Mesodermal cell (in vitro differentiated cells): Measurements from ENCODE around the gene IDH2. TPM values are rescaled to one million over a fixed set of nuclear protein-coding genes. Genes with fewer than 3 reads are reported as not detected.
"Not testable (repeated sequence)": the region's sequence is repeated elsewhere in the genome, so short reads cannot be mapped to it uniquely, and the experiment has no call there.

ENCODE experiments used
- H3K27ac ChIP-seq: 2 replicates; pipeline ENCODE4 v1.7.0; 2013; ENCODE audit warnings: mild to moderate bottlenecking, low read depth, low read length, moderate library complexity; ENCODE audit not compliant: severe bottlenecking
- H3K36me3 ChIP-seq: 2 replicates; pipeline ENCODE4 v1.7.1; 2013; ENCODE audit warnings: mild to moderate bottlenecking, low read length, moderate library complexity; ENCODE audit not compliant: control insufficient read depth, insufficient read depth
- H3K4me1 ChIP-seq: one replicate; pipeline ENCODE4 v1.7.1; 2013; ENCODE audit warnings: mild to moderate bottlenecking, low read length; ENCODE audit not compliant: insufficient read depth, control insufficient read depth, poor library complexity, severe bottlenecking
- H3K4me3 ChIP-seq: 2 replicates; pipeline ENCODE4 v1.7.0; 2013; ENCODE audit warnings: low read length, control low read depth, mild to moderate bottlenecking; ENCODE audit not compliant: insufficient read depth, poor library complexity, severe bottlenecking; ENCODE audit errors: extremely low read depth
- H3K9me3 ChIP-seq: 2 replicates; pipeline ENCODE4 v1.7.1; 2013; ENCODE audit warnings: mild to moderate bottlenecking, low read length, moderate library complexity; ENCODE audit not compliant: control insufficient read depth
- WGBS, 2 experiments: methylation state at CpG; one replicate each; pipeline ENCODE4 v1.1.5; 2013; ENCODE audit warnings: missing lambda C conversion rate in 2 of 2; ENCODE audit not compliant: insufficient coverage in 2 of 2; 5-methylcytosine and 5-hydroxymethylcytosine counted together
- polyA plus RNA-seq, 2 experiments: library from polyadenylated mRNA; stranded (reverse); fragments of 50-300 nt; gene quantifications; one replicate each; pipeline ENCODE4 v1.2.3, GENCODE V29; 2013

Gene IDH2
- polyA plus RNA-seq (2013, experiment 1 of 2): 155 TPM
- 140 TPM for polyA plus RNA-seq (2013, experiment 2 of 2)

DNA sequence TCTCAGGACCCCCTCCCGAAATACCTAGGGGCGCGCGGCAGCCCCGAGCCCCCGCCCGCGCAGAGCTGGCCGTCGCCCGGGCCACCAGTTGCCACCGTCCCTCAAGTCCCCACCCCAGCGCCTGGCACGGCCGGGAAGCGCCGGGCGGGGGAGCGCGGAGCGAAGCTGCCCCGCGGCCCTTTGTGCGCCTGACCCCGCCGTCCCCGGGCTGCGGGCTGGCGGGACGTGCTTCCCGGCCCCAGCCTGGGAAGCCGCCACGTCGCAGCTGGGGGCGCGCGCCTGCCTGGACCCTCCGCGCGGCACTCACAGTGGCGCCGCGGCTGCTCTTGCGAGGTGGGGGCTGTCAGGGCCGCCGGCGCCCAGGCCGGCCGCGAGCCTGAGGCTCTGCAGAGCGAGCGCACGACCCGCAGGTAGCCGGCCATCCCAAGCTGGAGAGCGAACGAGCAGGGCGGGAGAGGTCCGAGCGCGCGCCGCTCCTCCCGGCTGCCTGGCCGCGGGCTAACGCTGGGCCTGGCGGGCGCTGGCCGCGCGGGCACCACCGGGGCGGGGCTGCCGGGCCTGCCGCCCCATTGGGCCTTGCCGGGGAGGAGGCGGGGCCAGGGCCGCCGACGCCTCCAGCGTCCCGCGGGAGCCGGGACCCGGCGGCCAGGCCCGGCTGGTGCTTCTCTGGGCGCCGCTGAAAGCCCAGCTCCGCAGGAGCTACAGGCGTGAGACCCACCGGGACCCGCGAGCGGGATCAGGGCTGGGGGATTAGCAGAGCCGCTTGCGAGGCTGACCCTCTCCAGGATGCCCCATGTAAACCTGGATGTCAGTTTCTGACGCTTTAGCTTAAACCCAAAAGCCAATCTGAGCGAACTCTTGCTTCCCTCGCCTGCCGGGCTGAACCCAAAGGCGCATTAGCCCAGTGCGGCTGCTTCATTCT, at the start of gene IDH2:
Gene IDH2, minus strand, starts transcription at position 500 of the 922 bp plus-strand sequence. Its CDS starts 78 bp downstream, at position 422.
- peaks cover 20% of the 10 kb centered on the region for H3K4me1 ChIP-seq
- 0 to 1% methylated on average over 81 to 82 of the region's 104 CpGs for WGBS, 2 experiments
- peak within 1 kb of the TSS; percentile 82 for H3K27ac ChIP-seq
- H3K36me3 ChIP-seq: peaks cover 8% of the 10 kb centered on the region
- H3K4me3 ChIP-seq: peak within 1 kb of the TSS; percentile 79
- no peaks in the 10 kb centered on the region for H3K9me3 ChIP-seq

DNA sequence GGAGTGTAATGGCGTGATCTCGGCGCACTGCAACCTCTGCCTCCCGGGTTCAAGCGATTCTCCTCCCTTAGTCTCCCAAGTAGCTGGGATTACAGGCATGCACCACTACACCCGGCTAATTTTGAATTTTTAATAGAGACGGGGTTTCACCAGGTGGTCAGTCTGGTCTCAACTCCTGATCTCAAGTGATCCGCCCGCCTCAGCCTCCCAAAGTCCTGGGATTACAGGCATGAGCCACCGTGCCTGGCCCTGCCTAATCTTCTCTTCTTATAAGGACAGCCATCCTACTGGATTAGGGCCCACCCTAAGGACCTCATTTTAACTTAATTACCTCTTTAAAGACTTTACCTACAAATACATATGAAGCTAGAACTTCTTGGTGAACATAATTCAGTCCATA, 48.3 kb upstream of the IDH2 start:
- H3K4me1 ChIP-seq: peaks cover 29% of the 10 kb centered on the region
- not testable (repeated sequence) for H3K27ac ChIP-seq, H3K36me3 ChIP-seq, H3K4me3 ChIP-seq, H3K9me3 ChIP-seq
- 88 to 94% methylated on average over 5 to 10 of the region's 10 CpGs for WGBS, 2 experiments

DNA sequence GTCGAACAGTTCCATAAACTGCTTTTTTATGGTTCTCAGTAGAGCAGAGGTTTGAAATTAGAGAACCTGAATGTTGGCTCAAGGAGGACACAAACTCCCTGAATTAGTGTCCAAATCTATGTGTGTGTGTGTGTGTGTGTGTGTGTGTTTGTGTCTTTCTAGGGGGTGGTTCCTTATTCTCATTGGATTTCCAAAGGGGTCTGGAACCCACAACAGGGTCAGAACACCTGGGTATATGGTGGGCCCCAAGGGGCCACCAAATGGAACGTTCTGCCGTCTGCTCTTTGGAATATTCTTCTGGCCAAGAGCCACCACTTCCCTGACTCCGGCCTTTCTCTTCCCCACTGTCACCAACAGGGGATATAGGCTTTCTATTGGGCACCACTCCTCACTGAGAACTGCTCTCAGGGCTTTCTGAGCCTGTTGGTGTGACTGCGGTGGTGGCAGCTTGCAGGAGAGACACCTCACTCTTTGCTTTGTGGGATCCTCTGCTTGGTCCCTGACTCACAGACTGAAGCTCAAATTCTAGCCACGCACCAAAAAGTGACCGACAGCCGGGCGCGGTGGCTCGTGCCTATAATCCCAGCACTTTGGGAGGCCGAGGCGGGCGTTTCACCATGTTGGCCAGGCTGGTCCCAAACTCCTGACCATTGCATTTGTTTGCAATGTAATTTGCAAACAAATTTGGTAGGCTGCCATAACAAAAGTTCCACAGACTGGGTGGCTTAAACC, 47.5 kb upstream of the IDH2 start:
- no peaks in the 10 kb centered on the region for H3K9me3 ChIP-seq
- H3K27ac ChIP-seq: peak overlapping the region; percentile 78
- peaks cover 25% of the 10 kb centered on the region for H3K4me1 ChIP-seq
- 90 to 97% methylated on average over 13 to 14 of the region's 14 CpGs for WGBS, 2 experiments
- no peaks in the 10 kb centered on the region for H3K36me3 ChIP-seq
- H3K4me3 ChIP-seq: no peak overlapping the region

DNA sequence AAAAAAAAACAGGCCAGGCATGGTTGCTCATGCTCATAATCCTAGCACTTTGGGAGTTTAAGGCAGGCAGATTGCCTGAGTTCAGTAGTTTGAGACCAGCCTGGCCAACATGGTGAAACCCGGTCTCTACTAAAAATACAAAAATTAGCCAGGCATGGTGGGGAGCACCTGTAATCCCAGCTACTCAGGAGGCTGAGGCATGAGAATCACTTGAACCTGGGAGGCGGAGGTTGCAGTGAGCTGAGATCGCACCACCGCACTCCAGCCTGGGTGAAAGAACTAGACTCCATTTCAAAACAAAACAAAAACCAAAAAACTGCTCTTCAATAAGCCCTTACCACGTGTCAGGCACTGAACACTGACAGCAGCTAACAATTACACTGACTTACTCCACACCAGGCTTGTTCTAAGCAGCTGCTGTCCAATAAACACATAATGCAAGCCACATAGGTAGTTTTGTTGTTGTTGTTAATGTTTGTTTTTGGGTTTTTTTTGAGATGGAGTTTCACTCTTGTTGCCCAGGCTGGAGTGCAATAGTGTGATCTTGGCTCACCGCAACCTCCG, 44.0 kb upstream of the IDH2 start:
- WGBS, 2 experiments: 92 to 100% methylated on average over 3 to 4 of the region's 7 CpGs
- H3K9me3 ChIP-seq, H3K36me3 ChIP-seq, H3K27ac ChIP-seq, H3K4me3 ChIP-seq: not testable (repeated sequence)
- H3K4me1 ChIP-seq: peaks cover 29% of the 10 kb centered on the region

DNA sequence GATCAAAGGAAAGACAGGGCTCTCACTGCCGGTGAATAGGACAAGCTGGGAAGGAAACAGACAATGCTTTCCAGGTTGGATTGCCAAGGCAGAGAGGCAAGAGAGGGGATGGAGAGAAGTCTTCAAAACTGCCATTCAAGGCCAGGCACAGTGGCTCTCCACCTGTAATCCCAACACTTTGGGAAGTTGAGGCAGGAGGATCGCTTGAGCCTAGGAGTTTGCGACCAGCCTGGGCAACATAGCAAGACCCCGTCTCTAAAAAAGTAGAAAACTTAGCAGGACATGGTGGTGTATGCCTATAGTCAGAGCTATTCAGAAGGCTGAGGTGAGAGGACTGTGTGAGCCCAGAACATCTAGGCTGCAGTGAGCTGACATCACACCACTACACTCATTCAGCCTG, 43.5 kb upstream of the IDH2 start:
- 92 to 97% methylated on average over 4 of the region's 4 CpGs for WGBS, 2 experiments

DNA sequence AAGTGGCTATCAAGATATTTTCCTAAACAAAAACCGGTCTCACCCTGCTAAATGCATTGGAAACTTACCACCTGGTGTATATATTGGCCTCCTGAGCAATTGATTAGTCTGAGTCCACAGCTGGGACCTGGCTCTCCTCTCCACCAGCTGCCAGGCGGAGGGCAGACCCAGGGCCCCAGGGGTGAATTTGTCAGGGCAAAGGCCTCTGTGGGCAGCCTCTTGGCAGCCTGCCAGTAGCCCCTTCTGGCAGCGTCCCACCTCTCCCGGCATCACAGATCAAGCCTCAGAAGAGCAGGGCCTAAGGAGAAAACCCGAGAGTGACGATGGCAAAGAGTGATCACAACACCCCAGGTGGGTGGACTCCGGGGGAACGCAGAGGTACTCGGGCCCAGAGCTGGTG, 43.0 kb upstream of the IDH2 start:
- Histone ChIP-seq H3K9me3 (no peaks in the 10 kb centered on the region), H3K27ac (no peak overlapping the region), H3K36me3 (no peaks in the 10 kb centered on the region), H3K4me1 (peaks cover 30% of the 10 kb centered on the region), H3K4me3 (no peak overlapping the region)
- WGBS, 2 experiments: 92 to 95% methylated on average over 9 of the region's 9 CpGs

More for the DNA sequence above, 43.5 kb upstream of the IDH2 start:
- Histone ChIP-seq H3K9me3 (no peaks in the 10 kb centered on the region), H3K4me3 (no peak overlapping the region), H3K4me1 (peaks cover 30% of the 10 kb centered on the region), H3K27ac (no peak overlapping the region), H3K36me3 (no peaks in the 10 kb centered on the region)

DNA sequence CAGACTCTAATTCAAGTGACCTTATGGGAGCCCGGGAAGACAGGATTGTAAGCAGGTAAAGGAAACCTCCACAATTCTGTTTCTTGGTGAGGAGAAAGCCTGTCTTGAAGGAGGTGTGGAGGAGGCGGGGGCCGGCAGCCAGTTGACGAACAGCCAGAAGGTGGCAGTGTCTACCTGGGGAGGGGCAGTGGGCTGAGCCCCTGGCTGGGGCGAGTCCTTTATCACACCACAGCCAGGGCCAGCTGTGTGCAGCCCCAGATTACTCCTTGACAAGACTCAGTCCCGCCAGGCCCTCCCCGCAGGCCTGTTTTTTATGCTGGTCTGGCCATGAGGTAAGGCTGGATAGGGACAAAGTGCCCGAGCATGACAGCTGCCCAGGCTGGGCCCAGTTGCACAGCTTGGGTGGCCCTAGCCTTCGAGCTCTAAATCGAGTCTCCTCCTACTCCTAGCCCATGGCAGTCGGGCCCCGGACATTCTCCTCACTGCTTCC, 40.9 kb upstream of the IDH2 start:
- Histone ChIP-seq H3K9me3 (no peaks in the 10 kb centered on the region), H3K4me1 (peaks cover 14% of the 10 kb centered on the region), H3K4me3 (no peak overlapping the region), H3K36me3 (no peaks in the 10 kb centered on the region), H3K27ac (peak overlapping the region; percentile 60)
- 26 to 27% methylated on average over 10 to 12 of the region's 12 CpGs for WGBS, 2 experiments

DNA sequence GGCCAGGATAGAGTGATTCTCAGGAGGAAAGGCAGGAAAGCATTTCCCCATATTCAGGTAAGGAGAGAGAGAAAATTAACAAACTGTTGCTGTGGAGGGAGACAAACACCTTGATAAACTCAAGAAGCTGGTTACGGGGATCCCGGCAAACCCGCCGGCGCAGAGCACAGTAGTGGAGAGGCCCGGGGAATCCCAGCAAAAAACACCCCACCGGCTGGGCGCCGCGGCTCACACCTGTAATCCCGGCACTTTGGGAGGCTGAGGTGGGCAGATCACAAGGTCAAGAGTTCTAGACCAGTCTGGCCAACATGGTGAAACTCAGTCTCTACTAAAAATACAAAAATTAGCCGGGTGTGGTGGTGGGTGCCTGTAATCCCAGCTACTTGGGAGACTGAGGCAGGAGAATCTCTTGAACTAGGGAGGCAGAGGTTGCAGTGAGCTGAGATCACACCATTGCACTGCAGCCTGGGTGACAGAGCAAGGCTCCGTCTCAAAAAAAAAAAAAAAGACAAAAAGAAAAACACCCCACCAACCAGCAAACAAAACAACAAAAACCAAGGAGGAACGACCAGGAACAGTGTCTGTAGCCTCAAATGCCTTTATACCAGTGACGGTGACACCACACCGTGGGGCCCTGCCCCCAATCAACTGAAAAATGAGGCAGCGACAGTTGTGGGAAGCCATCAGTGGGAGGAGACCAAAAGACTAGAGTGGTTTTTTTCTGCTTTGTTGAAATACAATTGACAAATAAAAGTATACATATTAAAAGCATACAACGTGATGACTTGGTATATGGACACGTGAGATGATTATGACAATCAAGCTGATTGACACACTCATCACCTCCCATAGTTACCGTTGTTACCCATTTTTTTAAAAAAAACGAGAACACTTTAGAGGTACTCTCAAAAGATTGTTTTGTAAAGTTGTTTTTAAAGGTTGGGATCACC, 40.2 kb upstream of the IDH2 start:
- H3K27ac ChIP-seq: peak overlapping the region; percentile 62
- H3K9me3 ChIP-seq: no peaks in the 10 kb centered on the region
- H3K4me1 ChIP-seq: peaks cover 17% of the 10 kb centered on the region
- no peak overlapping the region for H3K4me3 ChIP-seq
- no peaks in the 10 kb centered on the region for H3K36me3 ChIP-seq
- 83 to 86% methylated on average over 14 to 15 of the region's 21 CpGs for WGBS, 2 experiments

DNA sequence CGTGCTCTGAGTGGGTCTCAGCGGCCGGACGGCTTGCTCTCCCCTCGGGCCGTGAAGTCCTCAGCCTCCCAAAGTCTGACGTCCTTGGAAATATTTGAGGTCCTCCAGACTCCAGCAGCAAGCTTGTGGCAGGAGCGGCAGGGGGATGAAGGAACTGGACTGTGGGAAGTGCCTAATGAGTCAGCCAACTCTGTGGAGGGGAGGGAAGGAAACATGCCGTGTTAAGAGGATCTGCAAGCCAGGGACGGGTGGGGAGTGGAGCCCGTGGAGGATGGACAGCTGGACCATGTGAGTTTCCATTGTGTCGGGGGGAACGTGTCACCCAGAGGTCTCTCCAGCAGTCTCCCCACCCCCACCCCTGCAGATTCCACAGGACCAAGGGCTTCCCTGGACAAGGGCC, 39.4 kb upstream of the IDH2 start:
- H3K36me3 ChIP-seq: no peaks in the 10 kb centered on the region
- no peaks in the 10 kb centered on the region for H3K9me3 ChIP-seq
- WGBS, 2 experiments: 78 to 84% methylated on average over 9 to 11 of the region's 13 CpGs
- no peak overlapping the region for H3K4me3 ChIP-seq
- H3K4me1 ChIP-seq: peaks cover 17% of the 10 kb centered on the region
- H3K27ac ChIP-seq: peak overlapping the region; percentile 62

DNA sequence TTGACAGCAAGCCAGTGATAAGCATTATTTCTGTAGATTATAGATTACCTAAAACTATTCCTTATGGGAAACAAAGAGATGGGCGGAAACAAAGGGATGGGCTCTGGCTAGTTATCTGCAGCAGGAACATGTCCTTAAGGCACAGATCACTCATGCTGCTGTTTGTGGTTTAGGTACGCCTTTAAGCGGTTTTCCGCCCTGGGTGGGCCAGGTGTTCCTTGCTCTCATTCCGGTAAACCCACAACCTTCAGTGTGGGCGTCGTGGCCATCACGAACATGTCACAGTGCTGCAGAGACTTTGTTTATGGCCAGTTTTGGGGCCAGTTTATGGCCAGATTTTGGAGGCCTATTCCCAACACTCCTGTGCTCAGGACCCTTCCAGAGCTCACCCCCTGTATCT, 37.3 kb upstream of the IDH2 start:
- not testable (repeated sequence) for H3K36me3 ChIP-seq, H3K4me3 ChIP-seq, H3K9me3 ChIP-seq, H3K27ac ChIP-seq
- peaks cover 17% of the 10 kb centered on the region for H3K4me1 ChIP-seq
- WGBS, 2 experiments: 96% methylated on average over 8 of the region's 8 CpGs
